Ovary (tissue), 3 donors: ENCODE data around the gene FBXL17.

Experiments
- CTCF ChIP-seq, 3 donors: fragments of 450-650 bp in 2 of 3; fragments of 200-600 bp in 1 of 3; IDR thresholded peaks; one replicate each; pipeline versions ENCODE4 v1.5.1 to v1.8.0; 2016 to 2022; ENCODE audit warnings: antibody characterized with exemption in 3 of 3, mild to moderate bottlenecking in 1 of 3
- EP300 ChIP-seq: sonication (generic); formaldehyde crosslinking; IDR thresholded peaks from one replicate; pipeline ENCODE4 v1.6.1; 2017; ENCODE audit warnings: antibody characterized with exemption
- POLR2A ChIP-seq: fragments of 450-650 bp; IDR thresholded peaks from one replicate; pipeline ENCODE4 v1.6.1; 2017; ENCODE audit warnings: antibody characterized with exemption, mild to moderate bottlenecking, moderate library complexity
- donor health status: DM: no; HTN: no; CAD: no.

- no peak for TF ChIP-seq CTCF (IDR thresholded peaks at IDR 0.05)
- no peak for TF ChIP-seq POLR2A
- TF ChIP-seq EP300: no peak
These were observed 455.8 kb downstream of the FBXL17 start for GRCh38 chr5:107926121-107926520.
